ENCODE results near the gene TRIO. TPM values are rescaled to one million over a fixed set of nuclear protein-coding genes. Genes with fewer than 3 reads are reported as not detected.
A peak's percentile ranks its signal among the peaks of the same experiment; 100 is the strongest.

TRIO gene
- total RNA-seq, 1 experiment from 2014 or later, result 150 TPM

GRCh38 chr5:14250748-14251701 is 107.9 kb downstream of the TRIO start:
- in situ Hi-C loops (cut with HindIII; ENCODE audit: low pct_unique_long_range_greater_than_20kb, low sequenced_read_pairs), result no loop called here
- DNase-seq (ENCODE audit: low read depth, low spot score), result no peak

DNA sequence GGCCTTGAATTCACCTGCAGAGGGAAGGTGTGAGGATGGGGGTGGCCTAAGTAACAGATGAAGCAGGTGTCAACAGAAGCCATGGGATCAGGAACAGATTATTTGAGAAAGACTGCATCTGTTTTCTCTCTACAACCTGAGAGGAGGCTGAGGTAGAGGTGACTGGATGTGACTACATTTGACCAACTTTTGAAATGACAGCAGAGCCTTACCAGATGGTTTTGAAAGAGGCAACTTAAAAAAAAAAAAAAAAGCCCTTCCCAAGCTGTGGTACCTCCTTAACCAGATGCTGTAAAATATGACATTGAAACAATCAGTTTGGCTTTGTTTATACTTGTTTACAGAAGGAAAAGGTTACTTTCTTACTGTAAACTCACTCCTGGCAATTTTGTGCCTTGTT is 108.6 kb downstream of the TRIO start:
- in situ Hi-C loops (cut with HindIII; ENCODE audit: low pct_unique_long_range_greater_than_20kb, low sequenced_read_pairs), result no loop called here
- DNase-seq (ENCODE audit: low read depth, low spot score), result no peak

DNA sequence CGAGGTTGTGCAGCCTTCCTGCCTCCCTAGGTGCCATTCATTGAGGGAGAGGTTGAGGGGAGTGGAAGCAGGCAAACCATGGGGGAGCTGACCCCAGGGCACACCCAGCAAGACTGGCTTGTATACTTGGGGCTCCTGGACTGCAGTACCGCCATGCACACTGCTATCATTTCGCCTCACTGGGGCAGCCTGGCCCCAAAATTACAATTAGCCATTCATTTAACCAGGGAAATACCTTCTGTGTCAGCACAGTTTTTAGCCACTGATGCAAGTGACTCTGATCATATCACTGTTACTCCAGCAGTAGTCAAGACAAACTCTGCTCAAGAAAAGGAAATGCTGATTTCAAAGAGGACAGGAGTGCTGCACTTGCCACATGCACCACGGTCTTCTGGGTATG is 109.7 kb downstream of the TRIO start:
- in situ Hi-C loops (cut with HindIII; ENCODE audit: low pct_unique_long_range_greater_than_20kb, low sequenced_read_pairs), result no loop called here
- no peak for DNase-seq (ENCODE audit: low read depth, low spot score)

DNA sequence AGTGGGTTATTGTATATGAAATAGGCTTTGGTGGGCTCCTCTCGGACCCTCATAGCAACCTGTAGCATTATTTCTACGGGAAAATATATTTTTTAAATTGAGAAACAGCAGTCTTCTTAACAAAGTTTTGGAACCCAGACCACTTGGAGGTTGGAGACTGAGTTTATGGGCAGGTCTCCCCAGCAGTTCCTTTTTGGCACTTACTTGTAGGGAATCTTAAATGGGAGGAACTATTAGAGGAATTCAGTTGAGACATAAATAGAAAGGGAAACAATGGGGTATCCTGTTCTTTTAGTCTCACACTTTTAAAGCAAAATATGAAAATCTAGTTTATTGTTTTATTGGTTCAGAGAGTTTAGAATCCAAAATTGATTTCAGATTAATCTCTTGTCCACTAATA is 111.5 kb downstream of the TRIO start:
- in situ Hi-C loops (cut with HindIII; ENCODE audit: low pct_unique_long_range_greater_than_20kb, low sequenced_read_pairs), result loop anchor here (5.0 kb wide), 1 partner anchor 32 kb away; no protein-coding TSS in a partner anchor
- DNase-seq (ENCODE audit: low read depth, low spot score), result no peak

GRCh38 chr5:14256026-14256690 is 113.0 kb downstream of the TRIO start:
- in situ Hi-C loops (cut with HindIII; ENCODE audit: low pct_unique_long_range_greater_than_20kb, low sequenced_read_pairs), result loop anchor here (5.0 kb wide), 1 partner anchor 34 kb away; no protein-coding TSS in a partner anchor
- no peak for DNase-seq (ENCODE audit: low read depth, low spot score)

GRCh38 chr5:14256756-14257393 is 113.7 kb downstream of the TRIO start:
- in situ Hi-C loops (cut with HindIII; ENCODE audit: low pct_unique_long_range_greater_than_20kb, low sequenced_read_pairs), result loop anchor here (5.0 kb wide), 1 partner anchor 35 kb away; no protein-coding TSS in a partner anchor

DNA sequence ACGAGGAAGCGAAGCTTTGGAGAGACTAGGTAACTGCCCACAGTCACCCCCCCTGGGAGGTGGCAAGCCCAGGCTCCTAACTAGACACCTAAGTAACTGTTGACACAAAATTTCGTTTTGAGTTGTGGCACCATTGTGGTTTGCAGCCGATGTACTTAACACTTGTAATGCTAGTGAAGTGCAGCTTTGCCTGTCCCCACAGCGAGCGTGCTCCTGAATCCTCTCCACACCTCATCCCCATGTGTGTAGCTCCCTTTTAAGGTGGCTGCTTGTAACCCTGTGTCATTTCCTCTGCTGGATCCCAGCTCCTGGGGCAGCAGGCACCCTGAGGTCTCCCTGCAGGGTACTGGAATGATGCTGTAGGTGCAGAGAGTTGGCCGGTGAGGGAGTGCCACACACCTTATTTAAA is 114.9 kb downstream of the TRIO start:
- DNase-seq (ENCODE audit: low read depth, low spot score), result no peak
- in situ Hi-C loops (cut with HindIII; ENCODE audit: low pct_unique_long_range_greater_than_20kb, low sequenced_read_pairs), result loop anchor here (5.0 kb wide), 1 partner anchor 36 kb away; no protein-coding TSS in a partner anchor

More at GRCh38 chr5:14256756-14257393, 113.7 kb downstream of the TRIO start:
- DNase-seq (ENCODE audit: low read depth, low spot score), result no peak

- in situ Hi-C loops (cut with HindIII; ENCODE audit: low pct_unique_long_range_greater_than_20kb, low sequenced_read_pairs), result loop anchor here (5.0 kb wide), 1 partner anchor 37 kb away; no protein-coding TSS in a partner anchor
- no peak for DNase-seq (ENCODE audit: low read depth, low spot score)
These were observed 115.7 kb downstream of the TRIO start for GRCh38 chr5:14258840-14259239.

DNA sequence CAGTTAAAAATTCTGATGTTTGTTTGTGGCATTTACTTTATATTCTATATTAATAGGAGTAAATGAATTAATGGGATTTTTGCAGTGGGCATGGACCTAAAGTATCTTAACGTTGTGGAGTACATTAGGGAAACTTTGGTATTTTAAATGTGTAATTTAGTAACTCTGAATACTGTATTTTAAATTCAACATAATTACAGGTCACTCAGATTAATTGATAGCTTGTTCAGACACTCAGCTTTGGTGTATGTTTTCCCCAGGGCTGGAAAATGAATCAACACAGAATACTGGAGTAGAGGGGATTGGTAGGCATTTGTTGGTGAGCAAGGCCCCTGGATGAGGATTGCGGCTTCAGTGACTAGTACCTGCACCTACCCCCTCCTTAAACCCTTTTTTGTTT is 117.5 kb downstream of the TRIO start:
- DNase-seq (ENCODE audit: low read depth, low spot score), result no peak
- in situ Hi-C loops (cut with HindIII; ENCODE audit: low pct_unique_long_range_greater_than_20kb, low sequenced_read_pairs), result no loop called here

- in situ Hi-C loops (cut with HindIII; ENCODE audit: low pct_unique_long_range_greater_than_20kb, low sequenced_read_pairs), result no loop called here
- DNase-seq (ENCODE audit: low read depth, low spot score), result no peak
These were observed 118.1 kb downstream of the TRIO start for GRCh38 chr5:14261235-14261634.

GRCh38 chr5:14261856-14262611 is 118.9 kb downstream of the TRIO start:
- no peak for DNase-seq (ENCODE audit: low read depth, low spot score)
- in situ Hi-C loops (cut with HindIII; ENCODE audit: low pct_unique_long_range_greater_than_20kb, low sequenced_read_pairs), result no loop called here

GRCh38 chr5:14263113-14263512 is 120.0 kb downstream of the TRIO start:
- in situ Hi-C loops (cut with HindIII; ENCODE audit: low pct_unique_long_range_greater_than_20kb, low sequenced_read_pairs), result no loop called here
- DNase-seq (ENCODE audit: low read depth, low spot score), result no peak

GRCh38 chr5:14263699-14264098 is 120.6 kb downstream of the TRIO start:
- no peak for DNase-seq (ENCODE audit: low read depth, low spot score)
- in situ Hi-C loops (cut with HindIII; ENCODE audit: low pct_unique_long_range_greater_than_20kb, low sequenced_read_pairs), result no loop called here

DNA sequence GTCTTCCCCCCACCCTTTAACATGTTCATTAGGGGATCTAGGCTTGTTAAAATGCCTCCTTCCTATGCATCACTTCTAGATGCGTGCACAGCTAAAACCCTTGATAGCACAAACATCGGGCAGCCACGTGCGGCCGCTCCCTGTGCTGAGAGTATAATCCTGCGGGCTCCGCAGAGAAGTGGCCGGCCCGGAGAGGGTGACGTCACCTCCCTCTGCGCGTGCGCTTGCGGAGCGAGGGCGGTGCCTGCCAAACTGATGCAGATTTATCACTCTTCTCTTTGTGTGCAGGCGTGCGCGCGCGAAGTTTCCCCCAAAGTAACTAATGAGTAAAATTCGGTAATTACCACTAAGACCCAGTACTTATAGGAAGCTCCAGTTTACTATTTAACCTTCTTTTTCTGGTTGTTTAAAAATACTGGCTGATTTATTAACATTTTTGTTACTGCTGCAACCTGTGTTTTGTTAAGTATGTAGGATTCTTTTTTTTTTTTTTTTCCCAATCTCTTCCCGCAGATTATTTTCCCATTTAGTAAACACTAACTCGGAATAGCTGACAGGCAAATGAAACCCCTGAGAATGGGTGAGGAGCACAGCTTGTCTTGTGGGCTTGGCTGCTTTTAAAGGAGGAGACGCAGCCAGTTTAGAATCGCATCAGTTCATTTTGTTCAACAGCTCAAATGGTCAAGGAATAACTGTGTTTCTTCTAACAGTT is 121.6 kb downstream of the TRIO start:
- peak; percentile 96 for DNase-seq (ENCODE audit: low read depth, low spot score)
- in situ Hi-C loops (cut with HindIII; ENCODE audit: low pct_unique_long_range_greater_than_20kb, low sequenced_read_pairs), result no loop called here

DNA sequence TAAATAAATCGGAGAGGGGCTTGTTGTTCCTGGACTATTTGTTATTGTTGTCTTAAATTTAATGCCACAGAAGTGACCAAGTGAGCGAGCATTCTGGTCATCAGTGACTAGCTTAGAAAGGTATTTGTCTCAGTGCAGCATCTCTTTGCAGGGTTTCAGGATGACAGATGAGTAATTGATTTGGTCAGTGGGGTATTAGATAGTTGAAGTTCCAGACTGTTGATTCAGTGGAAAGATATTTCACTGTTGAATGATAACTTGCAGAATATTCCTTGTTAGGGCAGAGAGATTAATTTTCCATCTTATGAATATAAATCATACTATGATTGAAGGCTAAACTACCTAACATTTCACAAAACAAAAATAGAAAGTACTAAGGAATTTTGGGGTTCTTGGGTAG is 122.4 kb downstream of the TRIO start:
- in situ Hi-C loops (cut with HindIII; ENCODE audit: low pct_unique_long_range_greater_than_20kb, low sequenced_read_pairs), result no loop called here
- no peak for DNase-seq (ENCODE audit: low read depth, low spot score)

DNA sequence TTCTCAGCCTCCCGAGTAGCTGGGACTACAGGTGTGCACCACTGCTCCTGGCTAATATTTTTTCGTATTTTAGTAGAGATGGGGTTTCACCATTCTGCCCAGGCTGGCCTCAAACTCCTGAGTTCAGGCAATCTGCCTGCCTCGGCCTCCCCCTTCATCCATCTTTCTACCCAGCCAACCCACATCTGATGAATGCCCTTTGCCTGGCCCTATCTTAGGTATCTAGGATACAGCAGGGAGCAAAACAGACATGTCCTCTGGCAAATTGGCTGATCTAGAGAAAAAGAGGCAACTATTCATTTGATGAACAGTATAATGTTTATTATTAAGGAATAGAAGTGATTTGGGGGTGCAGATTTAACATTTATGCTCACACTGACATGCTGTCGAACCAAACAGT is 123.0 kb downstream of the TRIO start:
- in situ Hi-C loops (cut with HindIII; ENCODE audit: low pct_unique_long_range_greater_than_20kb, low sequenced_read_pairs), result no loop called here
- DNase-seq (ENCODE audit: low read depth, low spot score), result no peak

- DNase-seq (ENCODE audit: low read depth, low spot score), result peak; percentile 63
- in situ Hi-C loops (cut with HindIII; ENCODE audit: low pct_unique_long_range_greater_than_20kb, low sequenced_read_pairs), result no loop called here
These were observed 123.5 kb downstream of the TRIO start for GRCh38 chr5:14266686-14267085.
